NCI-H2029 (cell line): ENCODE measurements around the gene NCAPG2.
"Not testable (repeated sequence)": the region's sequence is repeated elsewhere in the genome, so short reads cannot be mapped to it uniquely, and the experiment has no call there.

ENCODE experiments used
- DNase-seq: peaks from one replicate; lab custom pipeline; 2025; lab: John Stamatoyannopoulos, UW

NCAPG2 gene

DNA sequence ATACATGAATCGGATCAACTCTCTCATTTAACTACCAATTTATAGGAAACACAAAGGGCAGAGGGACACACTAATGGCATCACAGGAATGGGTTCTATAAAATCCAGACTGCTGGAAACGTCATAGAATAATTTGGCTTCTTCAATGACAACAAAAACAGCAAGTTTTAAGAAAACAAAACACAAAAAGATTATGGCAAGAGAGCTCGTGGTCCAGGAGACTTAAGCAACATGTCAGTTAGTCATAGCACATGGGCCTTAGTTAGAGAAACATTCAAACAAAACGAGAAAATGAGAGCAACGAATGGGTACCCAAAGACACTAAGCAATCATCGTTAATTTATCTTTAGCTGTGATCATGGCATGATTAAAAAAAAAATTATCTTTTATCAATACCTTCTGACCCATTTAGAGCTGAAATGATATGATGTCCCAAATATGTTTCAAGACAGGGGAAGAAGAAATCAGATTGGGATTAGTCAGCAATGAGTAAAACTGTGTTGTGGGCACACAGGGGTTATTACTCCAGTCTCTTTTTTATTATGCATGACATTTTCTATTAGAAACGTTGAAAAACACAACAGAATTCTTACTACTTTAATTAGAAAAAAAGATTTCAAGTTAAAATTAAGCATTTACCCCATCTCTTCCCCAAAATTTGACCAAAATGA lies 28.3 kb downstream of the NCAPG2 start:
- DNase-seq, result no peak

DNA sequence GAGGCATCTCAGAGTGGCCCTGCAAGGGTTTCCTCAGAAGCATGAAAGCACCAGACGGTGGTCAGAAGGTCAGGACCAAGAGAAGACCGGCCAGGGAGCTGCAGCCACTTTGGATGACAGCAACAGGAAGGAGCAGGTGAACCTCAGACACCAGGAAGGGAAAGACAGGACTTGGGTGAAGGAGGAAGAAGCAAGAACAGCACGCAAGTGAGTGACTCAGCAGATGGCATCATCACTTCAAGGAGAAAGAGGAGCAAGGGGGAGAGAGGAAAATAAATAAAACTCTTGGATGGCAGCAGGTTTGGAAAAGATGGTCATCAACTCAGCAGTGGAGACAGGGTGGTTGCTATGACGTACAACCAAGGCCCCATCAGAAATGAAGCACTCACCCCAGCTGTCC lies 31.6 kb downstream of the NCAPG2 start:
- no peak for DNase-seq

DNA sequence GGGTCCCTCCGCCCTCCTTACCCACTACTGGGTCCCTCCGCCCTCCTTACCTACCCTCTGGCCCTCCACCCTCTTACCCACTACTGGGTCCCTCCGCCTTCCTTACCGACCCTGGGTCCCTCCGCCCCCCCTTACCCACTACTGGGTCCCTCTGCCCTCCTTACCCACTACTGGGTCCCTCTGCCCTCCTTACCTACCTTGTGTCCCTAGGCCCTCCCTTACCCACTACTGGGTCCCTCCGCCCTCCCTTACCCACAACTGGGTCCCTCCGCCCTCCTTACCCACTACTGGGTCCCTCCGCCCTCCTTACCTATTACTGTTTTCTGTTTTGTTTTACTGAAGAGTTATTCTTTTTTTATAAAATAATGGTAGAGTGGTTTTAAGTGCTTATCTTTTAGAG lies 36.5 kb downstream of the NCAPG2 start:
- DNase-seq, result not testable (repeated sequence)

DNA sequence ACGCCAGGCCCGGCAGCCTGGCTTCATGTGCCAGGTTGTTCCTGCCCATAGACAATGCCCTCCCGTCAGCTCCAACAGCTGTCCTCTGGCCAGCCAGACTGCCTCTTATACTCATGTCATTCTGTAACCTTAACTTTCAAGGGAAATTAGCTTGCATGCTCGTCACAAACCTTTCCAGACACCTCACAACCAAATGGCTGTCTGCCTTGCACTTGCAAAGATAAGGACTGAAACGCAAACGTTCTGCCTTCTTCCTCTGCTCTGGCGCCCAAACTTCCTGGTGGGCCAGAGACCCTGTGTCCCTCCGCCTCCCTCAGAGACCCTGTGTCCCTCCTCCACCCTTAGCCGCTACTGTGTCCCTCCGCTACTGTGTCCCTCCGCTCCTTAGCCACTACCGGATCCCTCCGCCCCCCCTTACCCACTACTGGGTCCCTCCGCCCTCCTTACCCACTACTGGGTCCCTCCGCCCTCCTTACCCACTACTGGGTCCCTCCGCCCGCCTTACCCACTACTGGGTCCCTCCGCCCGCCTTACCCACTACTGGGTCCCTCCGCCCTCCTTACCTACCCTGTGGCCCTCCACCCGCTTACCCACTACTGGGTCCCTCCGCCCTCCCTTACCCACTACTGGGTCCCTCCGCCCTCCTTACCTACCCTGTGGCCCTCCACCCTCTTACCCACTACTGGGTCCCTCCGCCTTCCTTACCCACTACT lies 37.5 kb downstream of the NCAPG2 start:
- not testable (repeated sequence) for DNase-seq

DNA sequence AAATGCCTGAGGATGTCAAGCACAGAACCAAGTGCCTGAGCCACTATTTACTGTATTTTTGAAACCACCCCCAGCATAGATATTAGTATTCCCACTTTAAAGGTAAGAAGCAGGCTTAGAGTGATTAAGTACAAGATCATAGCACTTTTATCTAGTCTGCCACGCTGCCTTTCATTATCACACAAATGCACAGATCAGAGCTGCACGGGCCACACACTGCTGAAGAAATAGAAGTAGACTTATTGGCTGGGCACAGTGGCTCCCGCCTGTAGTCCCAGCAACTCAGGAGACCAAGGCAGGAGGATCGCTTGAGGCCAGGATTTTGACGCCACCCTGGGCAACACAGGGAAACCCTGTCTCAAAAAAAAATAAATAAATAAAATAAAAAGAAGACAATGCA lies 38.2 kb downstream of the NCAPG2 start:
- no peak for DNase-seq

DNA sequence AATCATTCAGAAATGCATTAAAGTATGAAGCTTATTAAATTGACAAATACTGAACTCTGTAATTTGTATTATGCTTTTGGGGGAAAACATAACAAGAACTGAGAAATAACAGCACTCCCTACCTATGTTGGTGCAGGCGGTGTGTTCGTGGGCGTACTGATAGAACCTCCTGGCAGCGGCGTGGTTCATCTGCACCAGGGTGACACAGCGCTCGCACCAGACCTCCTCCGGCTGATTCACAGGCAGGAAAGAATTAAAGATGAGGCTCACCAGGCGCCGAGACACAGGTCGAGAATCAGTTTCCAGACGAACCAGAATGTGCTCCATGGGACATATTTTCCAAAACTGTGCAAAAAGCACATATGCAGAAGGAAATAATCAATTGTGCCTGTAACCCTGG lies 40.2 kb downstream of the NCAPG2 start:
- DNase-seq, result no peak

DNA sequence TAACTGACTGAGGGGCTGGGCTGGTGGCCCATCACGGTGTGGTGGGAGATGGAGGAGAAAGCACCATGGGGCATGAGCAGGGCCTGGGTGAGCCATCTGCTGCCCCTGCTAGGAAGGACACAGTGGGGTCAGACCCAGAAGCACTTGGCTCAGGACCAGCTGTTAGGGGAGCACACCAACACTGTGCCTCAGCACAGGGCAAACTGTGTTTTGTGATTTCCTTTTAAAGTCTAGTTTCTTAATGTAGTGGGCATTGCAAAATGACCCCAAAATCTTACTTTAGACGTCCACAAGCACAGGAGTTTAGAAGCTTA lies 41.2 kb downstream of the NCAPG2 start:
- peak; percentile 44 for DNase-seq

DNA sequence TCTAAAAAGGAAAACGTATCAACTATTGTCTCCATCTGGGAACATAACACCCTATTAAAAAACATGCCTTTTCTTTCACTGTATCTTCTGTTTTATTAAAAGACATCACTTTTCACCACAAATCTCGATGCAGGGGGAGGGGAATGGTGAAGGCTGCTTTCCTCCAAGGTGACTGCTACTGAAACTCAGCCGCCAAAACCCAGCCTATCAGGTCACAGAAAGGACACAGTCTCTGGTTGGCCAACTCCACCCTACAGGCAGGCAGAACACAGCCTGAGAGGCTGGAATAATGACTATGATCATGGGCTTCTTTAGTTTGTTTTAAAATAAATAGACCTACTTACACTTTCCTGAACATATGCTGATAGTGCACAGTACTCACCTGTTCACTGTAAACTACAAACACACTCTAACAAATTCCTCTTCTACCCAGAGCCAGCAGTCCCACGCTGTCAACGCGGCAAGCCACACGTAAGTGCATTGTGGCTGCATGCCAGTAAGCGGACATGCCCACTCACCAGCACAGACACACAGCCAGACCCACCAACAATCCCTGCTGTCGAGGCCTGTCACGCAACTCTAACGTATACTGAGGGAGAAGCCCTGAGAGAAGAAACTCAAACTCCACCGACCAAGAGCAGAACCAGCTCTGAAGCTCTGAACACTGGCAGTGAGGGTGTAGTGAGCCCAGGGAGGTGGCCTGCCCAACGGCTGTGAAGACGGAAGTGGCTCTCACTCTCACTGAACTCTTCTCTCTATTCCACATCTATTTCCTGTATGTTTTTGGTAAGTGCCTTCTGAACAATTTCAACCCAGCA lies 41.8 kb downstream of the NCAPG2 start:
- peak; percentile 44 for DNase-seq

DNA sequence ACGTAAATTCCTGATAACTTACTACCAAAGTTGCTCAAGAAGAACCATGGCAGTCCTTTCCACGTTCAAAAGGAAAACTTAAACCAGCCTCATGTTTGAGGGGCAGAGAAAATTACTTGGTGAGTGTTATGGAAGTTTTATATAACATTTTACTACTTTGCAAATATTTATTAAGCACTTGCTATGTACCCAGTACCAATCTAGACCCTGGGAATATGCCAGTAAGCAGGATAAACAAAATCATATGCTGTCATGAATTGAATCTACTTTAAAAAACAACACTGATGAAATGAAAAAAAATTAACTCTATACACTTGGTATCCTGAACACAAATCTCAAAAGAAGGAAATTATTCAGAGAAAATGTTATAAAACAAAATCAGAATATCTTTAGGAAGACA lies 46.1 kb downstream of the NCAPG2 start:
- no peak for DNase-seq

DNA sequence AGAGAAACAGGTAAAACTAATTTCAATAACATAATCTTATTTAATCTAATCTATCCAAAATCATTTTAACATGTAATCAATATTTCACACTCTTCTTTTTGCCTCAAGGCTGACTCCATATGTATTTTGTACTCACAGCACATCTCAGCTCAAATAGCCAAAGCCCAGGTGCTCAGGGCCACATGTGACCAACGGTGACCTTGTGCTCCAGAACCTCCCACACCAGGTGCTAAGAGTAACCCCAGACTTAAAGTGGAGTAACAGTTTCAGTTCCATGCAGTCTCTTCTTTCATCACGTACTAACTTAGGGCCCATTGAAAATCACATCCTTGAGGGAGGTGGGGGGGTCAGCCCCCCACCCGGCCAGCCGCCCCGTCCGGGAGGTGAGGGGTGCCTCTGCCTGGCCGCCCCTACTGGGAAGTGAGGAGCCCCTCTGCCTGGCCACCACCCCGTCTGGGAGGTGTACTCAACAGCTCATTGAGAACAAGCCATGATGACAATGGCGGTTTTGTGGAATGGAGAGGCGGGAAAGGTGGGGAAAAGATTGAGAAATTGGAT lies 47.3 kb downstream of the NCAPG2 start:
- no peak for DNase-seq

DNA sequence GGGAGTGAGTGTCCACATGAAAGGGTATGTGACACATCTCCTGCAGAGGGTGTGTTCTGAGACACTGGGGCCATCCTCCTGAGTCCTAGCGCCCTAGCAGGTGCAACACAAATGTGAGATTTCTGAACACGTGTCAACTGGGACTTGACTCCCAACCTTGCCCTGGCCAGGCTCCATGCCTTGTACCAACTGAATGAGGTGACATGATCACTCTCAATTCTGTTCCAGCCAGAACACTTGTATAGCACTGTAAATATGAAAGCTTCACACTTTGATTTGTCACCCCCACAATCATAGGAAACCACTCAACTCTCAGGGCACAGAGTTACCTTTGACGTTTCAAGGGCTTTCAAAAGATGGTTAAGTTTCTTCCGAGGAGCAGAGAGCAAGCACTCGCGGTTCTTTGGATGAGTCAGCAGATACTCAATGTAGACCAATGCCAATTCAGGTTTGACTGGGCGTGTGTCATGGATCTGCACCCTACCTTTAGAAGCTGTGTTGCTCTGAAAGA lies 48.6 kb downstream of the NCAPG2 start:
- no peak for DNase-seq

DNA sequence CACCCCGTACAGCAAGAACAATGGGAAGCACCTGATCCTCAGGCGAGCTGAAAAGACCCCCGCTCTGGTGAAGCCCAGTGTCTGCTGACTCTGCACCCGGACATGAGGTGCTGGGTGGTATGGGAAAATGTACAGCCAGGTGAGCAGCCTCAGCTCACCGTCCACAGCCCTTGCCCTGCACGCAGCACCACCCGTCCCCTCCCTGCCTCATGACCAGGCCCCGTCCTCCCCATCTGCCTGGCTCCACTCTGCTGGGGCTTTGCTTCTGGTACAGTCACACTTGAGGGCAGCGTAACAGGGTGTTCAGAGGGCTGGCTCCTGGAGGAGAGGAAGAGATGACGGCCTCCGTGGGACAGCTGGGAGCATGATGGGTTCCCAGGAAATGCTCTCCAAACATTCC lies 49.1 kb downstream of the NCAPG2 start:
- no peak for DNase-seq

DNA sequence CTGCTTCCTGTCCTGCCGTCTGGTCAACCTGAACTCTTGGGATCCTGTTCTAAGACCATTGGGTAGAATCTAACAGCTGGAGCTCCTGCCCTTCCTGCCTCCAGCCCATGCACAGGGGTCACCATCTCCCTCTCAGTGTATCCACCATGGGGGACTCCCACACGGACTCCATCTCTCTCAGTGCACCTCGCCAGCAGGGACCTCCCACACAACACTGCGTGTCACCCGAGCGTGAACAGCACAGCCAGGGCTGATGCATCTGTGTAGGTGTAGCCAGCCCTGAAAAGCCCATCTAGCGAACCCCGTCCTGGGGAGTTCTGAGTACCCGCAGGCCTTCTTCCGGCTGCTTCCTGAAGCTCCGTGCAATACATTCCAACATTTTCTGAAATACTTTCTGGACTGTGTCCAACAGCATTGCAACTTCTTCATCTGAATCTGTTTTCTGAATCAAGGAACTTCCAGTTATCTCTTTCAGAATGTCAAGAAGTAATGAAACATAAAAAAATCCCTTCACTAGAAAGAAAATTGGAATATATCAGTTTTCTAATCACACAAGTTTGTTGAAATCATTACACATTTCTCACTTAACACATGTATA lies 52.5 kb downstream of the NCAPG2 start:
- DNase-seq, result no peak

DNA sequence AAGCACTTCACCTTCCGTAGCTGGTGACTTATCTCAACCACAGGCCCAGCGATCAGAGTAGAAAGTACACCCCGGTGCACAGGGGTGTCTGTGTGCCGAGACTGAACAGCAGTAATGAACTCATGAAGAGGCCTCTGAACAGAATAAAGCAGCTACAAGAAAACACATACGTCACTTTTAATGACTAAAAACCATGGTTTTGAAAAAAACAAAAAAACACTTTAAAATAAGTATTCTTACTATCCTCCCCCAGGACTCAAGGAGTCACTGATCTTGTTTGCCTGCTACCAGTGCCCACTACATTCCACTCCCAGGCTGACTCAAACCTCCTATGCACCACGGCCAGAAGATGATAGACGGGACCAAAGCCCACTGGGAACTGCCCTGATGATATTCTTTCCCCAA lies 53.8 kb downstream of the NCAPG2 start:
- DNase-seq, result no peak

DNA sequence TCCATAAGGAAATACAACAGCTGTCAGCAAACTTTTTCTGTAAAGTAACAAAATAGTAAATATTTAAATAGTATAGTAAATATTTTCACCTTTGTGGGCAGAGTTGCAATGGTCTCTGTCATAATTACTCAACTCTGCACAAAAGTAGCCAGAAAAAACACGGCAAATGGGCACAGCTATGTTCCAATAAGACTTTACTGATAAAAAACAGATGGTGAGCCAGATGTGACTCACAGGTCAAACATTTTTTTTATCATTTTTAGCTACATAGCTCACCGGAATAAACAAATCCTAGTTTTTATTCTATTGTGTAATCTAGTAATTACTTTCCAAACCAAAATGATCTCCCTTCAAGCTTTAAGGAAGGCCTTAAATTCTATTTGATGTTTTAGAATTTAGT lies 55.3 kb downstream of the NCAPG2 start:
- DNase-seq, result no peak

DNA sequence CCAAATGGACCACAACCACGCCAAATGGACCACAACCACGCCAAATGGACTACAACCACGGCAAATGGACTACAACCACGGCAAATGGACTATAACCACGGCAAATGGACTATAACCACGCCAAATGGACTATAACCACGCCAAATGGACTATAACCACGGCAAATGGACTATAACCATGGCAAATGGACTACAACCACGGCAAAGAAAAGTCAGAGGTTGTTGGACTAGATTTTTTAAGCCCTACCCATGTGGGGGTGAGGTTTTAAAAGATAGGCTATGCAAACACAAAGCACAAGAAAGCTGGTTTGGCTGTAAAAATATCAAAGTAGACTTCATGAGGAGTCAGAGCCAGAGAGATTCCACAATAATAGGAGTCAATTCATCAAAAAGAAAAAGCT lies 55.8 kb downstream of the NCAPG2 start:
- DNase-seq, result no peak

DNA sequence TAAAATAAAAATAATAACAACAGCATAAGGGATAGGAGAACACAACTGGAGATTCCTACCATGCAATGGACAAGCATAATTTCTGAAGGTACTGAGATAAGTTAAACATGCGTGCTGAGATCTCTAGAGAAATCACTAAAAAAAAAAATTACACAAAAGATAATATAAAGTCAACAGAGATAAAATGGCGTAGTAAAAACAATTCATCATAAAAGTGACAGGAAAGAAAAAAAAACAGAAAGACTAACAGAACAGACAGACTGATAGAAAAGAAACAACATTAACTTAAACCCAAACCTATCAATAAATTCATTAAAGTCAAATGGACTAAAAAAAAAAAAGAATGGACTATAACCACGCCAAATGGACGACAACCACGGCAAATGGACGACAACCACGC lies 56.4 kb downstream of the NCAPG2 start:
- no peak for DNase-seq

DNA sequence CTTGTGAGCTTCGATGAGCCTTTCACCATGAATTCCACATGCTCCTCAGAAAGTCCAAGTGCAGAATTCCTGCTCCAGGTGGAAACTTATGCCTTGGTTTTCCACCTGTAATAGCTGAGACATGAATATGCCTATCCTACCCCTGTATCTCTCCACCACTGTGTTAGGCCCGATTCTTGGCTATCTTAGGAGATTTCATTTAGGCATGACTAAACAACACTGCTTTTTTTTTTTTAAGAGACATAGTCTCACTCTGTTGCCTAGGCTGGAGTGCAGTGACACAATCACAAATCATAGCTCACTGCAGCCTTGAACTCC lies 57.2 kb downstream of the NCAPG2 start:
- DNase-seq, result no peak

DNA sequence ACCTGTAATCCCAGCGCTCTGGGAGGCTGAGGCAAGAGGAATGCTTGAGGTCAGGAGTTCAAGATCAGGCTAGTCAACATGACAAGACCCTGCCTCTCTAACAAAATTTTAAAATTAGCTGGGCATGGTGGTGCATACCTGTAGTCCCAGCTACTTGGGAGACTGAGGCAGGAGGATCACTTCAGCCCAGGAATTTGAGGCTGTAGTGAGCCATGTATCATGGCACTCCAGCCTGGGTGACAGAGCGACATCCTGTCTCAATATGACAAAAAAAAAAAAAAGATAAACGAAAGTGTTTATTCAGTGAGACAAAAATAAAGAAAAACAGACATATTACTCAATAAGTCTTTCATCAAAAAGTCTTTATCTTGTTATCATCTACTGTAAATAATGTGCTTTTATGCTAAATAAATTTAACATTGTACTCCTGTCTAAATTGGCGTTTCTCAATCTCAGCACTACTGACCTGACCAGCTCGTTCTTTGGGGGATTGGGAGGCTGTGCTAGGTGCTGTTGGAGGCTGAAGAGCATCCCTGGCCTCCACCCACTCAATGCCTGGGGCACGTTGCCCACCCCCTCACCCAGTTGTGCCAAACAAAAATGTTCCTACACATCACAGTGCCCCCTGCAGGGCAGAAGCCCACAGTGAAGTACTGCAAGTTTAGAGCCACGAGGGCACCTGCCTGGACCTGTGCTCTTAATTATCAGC lies 57.7 kb downstream of the NCAPG2 start:
- peak; percentile 12 for DNase-seq

DNA sequence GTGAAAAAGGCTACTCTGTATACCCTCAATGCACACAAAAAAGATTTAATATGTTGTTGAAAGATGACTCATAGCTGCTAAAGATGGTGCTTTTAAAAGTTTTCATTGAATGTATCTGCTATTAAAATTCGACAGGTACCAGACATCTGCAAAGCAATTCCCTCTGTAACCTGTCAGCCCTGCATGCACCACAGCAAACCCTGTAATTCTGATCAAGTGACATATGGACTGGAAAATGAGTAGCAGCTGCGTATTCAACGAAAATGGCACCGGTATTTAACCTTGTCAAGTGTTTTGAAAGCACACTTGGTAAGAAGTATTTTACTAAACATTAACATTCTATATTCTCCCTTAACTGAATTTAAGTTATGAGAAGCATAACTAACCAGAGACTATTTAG lies 58.8 kb downstream of the NCAPG2 start:
- no peak for DNase-seq

DNA sequence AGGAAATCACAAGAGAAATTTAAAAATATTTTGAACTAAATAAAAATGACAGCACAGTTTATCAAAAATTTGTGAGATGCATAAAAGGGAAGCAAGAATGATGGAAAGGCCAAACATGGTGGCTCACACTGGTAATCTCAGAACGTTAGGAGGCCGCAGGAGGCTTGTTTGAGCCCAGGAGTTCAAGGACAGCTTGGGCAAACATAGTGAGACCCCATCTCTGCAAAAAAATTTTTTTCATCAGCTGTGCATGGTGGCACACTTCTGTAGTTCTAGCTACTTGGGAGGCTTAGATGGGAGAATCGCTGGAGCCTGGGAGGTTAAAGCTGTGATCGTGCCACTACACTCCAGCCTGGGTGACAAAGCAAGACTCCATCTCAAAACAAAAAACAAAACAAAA lies 62.5 kb downstream of the NCAPG2 start:
- no peak for DNase-seq

DNA sequence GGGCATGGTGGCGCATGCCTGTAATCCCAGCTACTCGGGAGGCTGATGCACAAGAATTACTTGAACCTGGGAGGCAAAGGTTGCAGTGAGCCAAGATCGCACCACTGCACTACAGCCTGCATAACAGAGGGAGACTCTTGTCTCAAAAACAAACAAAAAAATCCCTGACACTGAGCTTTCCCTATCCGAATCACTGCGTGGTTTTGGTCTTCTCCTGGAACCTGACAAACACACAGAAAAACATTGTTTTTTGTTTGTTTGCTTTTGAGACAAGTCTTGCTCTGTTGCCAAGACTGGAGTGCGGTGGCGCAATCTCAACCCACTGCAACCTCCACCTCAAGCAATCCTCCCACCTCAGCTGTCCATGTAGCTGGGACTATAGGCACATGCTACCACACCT lies 66.6 kb downstream of the NCAPG2 start:
- peak; percentile 67 for DNase-seq
